Measurements from ENCODE around the gene RBFOX2.

- no peak for TF ChIP-seq TCF12 (IDR thresholded peaks at IDR 0.05; ENCODE audit: low read depth, low read length)
- no peak for TF ChIP-seq CTCF (IDR thresholded peaks at IDR 0.05; ENCODE audit: control extremely low read depth in 1 of 3, insufficient read depth in 1 of 3, low read depth in 1 of 3, low read length in 3 of 3)
- no peak for TF ChIP-seq SP1 (IDR thresholded peaks at IDR 0.05; ENCODE audit: low read depth, low read length)
- no peak for TF ChIP-seq TAF1 (IDR thresholded peaks at IDR 0.05; ENCODE audit: low read depth, low read length)
- TF ChIP-seq CEBPB (IDR thresholded peaks at IDR 0.05; ENCODE audit: low read depth, low read length), result no peak
- TF ChIP-seq RNF2 (IDR thresholded peaks at IDR 0.05; ENCODE audit: borderline replicate concordance, low read depth, low read length, missing control alignments, poor library complexity, severe bottlenecking), result no peak
- TF ChIP-seq POLR2AphosphoS5 (IDR thresholded peaks at IDR 0.05; ENCODE audit: low read depth, low read length), result no peak
- TF ChIP-seq, protein P1, sequence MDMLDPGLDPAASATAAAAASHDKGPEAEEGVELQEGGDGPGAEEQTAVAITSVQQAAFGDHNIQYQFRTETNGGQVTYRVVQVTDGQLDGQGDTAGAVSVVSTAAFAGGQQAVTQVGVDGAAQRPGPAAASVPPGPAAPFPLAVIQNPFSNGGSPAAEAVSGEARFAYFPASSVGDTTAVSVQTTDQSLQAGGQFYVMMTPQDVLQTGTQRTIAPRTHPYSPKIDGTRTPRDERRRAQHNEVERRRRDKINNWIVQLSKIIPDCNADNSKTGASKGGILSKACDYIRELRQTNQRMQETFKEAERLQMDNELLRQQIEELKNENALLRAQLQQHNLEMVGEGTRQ (IDR thresholded peaks at IDR 0.05; ENCODE audit: low read length), result no peak
- TF ChIP-seq SIN3A (conservative IDR thresholded peaks at IDR 0.05 in 1 of 2, IDR thresholded peaks at IDR 0.05 in 1 of 2; ENCODE audit: low read depth in 1 of 2, low read length in 2 of 2), result no peak
These were observed 1.9 kb downstream of the RBFOX2 start for GRCh38 chr22:36026741-36027140.

All from H1 (cell line).